ENCODE results near the gene CSGALNACT2. TPM values are rescaled to one million over a fixed set of nuclear protein-coding genes. Genes with fewer than 3 reads are reported as not detected.

CSGALNACT2 gene
- total RNA-seq, 1 experiment from 2014 or later, result 22.3 TPM

DNA sequence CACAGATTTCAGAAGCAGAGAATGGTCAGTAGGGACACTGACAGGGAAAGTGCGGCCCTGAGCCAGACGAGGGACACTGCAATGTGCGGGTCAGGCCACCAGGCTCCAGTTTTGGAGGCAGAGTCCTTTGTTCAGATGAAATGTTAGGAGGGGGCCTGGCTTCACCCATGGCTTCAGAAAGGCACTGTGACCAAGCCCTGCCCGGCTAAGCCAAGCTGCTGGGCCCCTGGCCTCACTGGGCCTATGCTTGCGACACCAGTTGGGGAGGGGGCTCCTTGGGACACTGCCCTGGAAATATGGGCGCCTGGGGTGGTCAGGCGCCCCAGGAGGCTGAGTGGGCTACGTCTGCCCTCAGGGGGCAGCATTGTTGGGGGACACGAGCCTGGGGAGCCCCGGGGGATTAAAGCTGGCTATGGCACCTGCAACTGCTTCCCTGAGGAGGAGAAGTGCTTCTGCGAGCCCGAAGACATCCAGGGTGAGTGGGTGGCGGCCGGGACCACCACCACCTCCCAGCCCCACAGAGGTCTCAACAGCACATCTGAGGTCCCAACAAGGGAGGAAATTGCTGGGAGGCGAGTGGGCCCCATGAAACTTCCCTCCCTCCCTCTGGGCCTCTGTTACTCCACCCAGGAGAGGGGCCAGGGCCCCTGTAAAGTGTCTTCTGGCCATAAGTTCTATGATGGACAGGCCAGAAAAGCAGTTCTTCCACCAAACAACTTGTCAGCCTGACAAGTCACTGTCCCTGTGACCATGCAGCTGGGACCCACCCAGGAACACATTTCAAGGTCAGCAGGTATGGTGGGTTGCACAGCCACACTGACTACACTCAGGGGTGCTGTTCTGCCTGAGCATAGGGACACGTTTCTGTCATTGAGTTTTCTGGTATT lies 24.8 kb upstream of the CSGALNACT2 start:
- no TSS peak for BruUV-seq (replicated peaks)
- in situ Hi-C loops (cut with HindIII; ENCODE audit: low pct_unique_long_range_greater_than_20kb, low sequenced_read_pairs), result no loop called here
- ATAC-seq, result no peak
- DNase-seq (ENCODE audit: low read depth, low spot score), result no peak
- Histone ChIP-seq H3K27ac (ENCODE audit: low read length) (no peak overlapping the region), H3K4me1 (ENCODE audit: control insufficient read depth, insufficient read depth, low read length) (peaks cover 13% of the 10 kb centered on the region; the same call in 1 of the 2 replicates), H3K4me3 (ENCODE audit: low read depth in 2 of 2, low read length in 2 of 2) (no peak overlapping the region), H3K36me3 (ENCODE audit: control insufficient read depth, insufficient read depth, low read length) (no peaks in the 10 kb centered on the region), H3K9me3 (ENCODE audit: control insufficient read depth, insufficient read depth, low read depth, low read length) (no peaks in the 10 kb centered on the region), H3K27me3 (ENCODE audit: control insufficient read depth, insufficient read depth, low read length) (no peaks in the 10 kb centered on the region)
- TF ChIP-seq POLR2AphosphoS5 (IDR thresholded peaks at IDR 0.05; ENCODE audit: low read depth, low read length) (no peak), SIN3A (IDR thresholded peaks at IDR 0.05; ENCODE audit: borderline replicate concordance, insufficient read depth, low read depth, low read length) (no peak), TCF7L2 (IDR thresholded peaks at IDR 0.05; ENCODE audit: low read depth, low read length) (no peak)
- TF ChIP-seq, protein P1, sequence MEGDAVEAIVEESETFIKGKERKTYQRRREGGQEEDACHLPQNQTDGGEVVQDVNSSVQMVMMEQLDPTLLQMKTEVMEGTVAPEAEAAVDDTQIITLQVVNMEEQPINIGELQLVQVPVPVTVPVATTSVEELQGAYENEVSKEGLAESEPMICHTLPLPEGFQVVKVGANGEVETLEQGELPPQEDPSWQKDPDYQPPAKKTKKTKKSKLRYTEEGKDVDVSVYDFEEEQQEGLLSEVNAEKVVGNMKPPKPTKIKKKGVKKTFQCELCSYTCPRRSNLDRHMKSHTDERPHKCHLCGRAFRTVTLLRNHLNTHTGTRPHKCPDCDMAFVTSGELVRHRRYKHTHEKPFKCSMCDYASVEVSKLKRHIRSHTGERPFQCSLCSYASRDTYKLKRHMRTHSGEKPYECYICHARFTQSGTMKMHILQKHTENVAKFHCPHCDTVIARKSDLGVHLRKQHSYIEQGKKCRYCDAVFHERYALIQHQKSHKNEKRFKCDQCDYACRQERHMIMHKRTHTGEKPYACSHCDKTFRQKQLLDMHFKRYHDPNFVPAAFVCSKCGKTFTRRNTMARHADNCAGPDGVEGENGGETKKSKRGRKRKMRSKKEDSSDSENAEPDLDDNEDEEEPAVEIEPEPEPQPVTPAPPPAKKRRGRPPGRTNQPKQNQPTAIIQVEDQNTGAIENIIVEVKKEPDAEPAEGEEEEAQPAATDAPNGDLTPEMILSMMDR (IDR thresholded peaks at IDR 0.05), result no peak
- TF ChIP-seq, protein P2, sequence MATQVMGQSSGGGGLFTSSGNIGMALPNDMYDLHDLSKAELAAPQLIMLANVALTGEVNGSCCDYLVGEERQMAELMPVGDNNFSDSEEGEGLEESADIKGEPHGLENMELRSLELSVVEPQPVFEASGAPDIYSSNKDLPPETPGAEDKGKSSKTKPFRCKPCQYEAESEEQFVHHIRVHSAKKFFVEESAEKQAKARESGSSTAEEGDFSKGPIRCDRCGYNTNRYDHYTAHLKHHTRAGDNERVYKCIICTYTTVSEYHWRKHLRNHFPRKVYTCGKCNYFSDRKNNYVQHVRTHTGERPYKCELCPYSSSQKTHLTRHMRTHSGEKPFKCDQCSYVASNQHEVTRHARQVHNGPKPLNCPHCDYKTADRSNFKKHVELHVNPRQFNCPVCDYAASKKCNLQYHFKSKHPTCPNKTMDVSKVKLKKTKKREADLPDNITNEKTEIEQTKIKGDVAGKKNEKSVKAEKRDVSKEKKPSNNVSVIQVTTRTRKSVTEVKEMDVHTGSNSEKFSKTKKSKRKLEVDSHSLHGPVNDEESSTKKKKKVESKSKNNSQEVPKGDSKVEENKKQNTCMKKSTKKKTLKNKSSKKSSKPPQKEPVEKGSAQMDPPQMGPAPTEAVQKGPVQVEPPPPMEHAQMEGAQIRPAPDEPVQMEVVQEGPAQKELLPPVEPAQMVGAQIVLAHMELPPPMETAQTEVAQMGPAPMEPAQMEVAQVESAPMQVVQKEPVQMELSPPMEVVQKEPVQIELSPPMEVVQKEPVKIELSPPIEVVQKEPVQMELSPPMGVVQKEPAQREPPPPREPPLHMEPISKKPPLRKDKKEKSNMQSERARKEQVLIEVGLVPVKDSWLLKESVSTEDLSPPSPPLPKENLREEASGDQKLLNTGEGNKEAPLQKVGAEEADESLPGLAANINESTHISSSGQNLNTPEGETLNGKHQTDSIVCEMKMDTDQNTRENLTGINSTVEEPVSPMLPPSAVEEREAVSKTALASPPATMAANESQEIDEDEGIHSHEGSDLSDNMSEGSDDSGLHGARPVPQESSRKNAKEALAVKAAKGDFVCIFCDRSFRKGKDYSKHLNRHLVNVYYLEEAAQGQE (IDR thresholded peaks at IDR 0.05; ENCODE audit: insufficient read depth in 1 of 2, low read depth in 2 of 2, low read length in 1 of 2), result no peak
- ChIA-PET POLR2A (no interaction called here), CTCF (no interaction called here)
- intact Hi-C loops (cut with micrococcal nuclease; ENCODE audit: unreplicated experiment), result no loop called here

DNA sequence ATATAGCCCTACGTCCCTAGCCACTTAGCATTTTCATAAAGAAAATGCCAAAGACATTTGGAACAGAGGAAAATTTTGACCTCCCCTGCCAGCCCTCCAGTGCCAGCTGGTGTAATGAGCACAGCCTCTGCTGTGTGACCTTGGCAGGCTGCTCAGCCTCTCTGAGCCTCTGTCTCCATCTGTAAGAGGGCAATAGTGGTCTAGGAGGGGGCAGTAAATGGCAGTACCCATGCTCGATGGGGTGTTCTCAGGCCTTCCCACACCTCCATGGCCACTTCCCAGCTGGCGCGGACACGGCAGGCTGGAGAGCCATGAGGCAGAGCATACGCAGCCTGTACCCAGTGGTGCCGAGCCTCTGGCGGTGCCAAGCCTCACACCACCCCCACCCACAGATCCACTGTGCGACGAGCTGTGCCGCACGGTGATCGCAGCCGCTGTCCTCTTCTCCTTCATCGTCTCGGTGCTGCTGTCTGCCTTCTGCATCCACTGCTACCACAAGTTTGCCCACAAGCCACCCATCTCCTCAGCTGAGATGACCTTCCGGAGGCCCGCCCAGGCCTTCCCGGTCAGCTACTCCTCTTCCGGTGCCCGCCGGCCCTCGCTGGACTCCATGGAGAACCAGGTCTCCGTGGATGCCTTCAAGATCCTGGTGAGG lies 24.0 kb upstream of the CSGALNACT2 start:
- Histone ChIP-seq H3K4me3 (ENCODE audit: low read depth in 2 of 2, low read length in 2 of 2) (no peak overlapping the region), H3K9me3 (ENCODE audit: control insufficient read depth, insufficient read depth, low read depth, low read length) (no peaks in the 10 kb centered on the region), H3K27me3 (ENCODE audit: control insufficient read depth, insufficient read depth, low read length) (no peaks in the 10 kb centered on the region), H3K27ac (ENCODE audit: low read length) (no peak overlapping the region), H3K4me1 (ENCODE audit: control insufficient read depth, insufficient read depth, low read length) (peaks cover 13% of the 10 kb centered on the region; the same call in 1 of the 2 replicates), H3K36me3 (ENCODE audit: control insufficient read depth, insufficient read depth, low read length) (no peaks in the 10 kb centered on the region)
- BruUV-seq (replicated peaks), result no TSS peak
- intact Hi-C loops (cut with micrococcal nuclease; ENCODE audit: unreplicated experiment), result no loop called here
- in situ Hi-C loops (cut with HindIII; ENCODE audit: low pct_unique_long_range_greater_than_20kb, low sequenced_read_pairs), result no loop called here
- ChIA-PET CTCF (no interaction called here), POLR2A (no interaction called here)
- ATAC-seq (no peak), DNase-seq (ENCODE audit: low read depth, low spot score) (no peak)
- TF ChIP-seq TCF7L2 (IDR thresholded peaks at IDR 0.05; ENCODE audit: low read depth, low read length) (no peak), POLR2AphosphoS5 (IDR thresholded peaks at IDR 0.05; ENCODE audit: low read depth, low read length) (no peak), SIN3A (IDR thresholded peaks at IDR 0.05; ENCODE audit: borderline replicate concordance, insufficient read depth, low read depth, low read length) (no peak)
- TF ChIP-seq, protein P2 (IDR thresholded peaks at IDR 0.05; ENCODE audit: insufficient read depth in 1 of 2, low read depth in 2 of 2, low read length in 1 of 2), result no peak
- TF ChIP-seq, protein P1 (IDR thresholded peaks at IDR 0.05), result no peak

Measured in Panc1 (cell line).